Measurements from ENCODE around the gene POGZ. TPM values are rescaled to one million over a fixed set of nuclear protein-coding genes. Genes with fewer than 3 reads are reported as not detected.

Gene POGZ
- total and polyA plus RNA-seq, 2 experiments from 2014 or later, result 12.9 to 36.3 TPM

DNA sequence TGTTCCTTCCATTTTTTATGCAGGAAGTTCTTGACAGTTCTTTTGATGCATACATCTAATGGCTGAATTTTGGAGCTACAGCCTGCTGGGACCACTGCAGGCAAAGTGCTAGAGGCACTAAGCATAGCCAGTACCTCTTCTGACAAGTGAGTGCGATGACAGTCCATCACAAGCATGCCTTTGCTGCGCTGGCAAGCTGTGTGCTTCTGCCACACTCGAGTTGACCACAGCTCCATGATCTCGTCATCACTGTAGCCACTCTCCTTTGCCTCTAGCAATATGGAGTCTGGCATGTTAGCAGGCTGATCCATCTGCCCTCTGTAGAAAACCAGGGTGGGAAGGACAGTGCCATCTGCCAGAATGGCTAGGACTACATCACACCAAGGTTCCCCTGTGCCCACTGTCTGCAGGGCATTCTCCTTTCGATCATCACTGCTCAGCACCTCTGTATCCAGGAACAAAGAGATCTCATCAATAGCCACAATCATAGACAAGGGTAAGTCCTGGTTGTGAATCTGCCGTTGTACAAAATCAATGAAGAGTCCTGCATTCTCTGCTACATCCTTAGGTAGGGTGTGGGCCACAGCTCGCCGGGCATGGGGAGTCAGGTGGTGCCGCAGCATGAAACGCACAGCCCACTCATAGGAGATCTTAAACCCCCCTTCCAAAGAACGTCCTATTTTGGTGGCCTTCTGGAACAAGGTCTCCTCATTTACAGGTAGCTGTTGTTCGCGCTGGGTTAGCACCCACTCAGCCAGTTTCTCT, 53.9 kb downstream of the POGZ start:
- DNase-seq (ENCODE audit: low spot score), result no peak
- peaks cover 10% of the 10 kb centered on the region for H3K79me2 ChIP-seq
- H4K20me1 ChIP-seq (ENCODE audit: insufficient read depth, poor library complexity, severe bottlenecking), result no peaks in the 10 kb centered on the region
- H3K27me3 ChIP-seq, result no peaks in the 10 kb centered on the region
- H3K27ac ChIP-seq, result no peak overlapping the region
- H2AFZ ChIP-seq, result no peak overlapping the region
- H3K9me3 ChIP-seq (ENCODE audit: low read depth), result no peaks in the 10 kb centered on the region
- TF ChIP-seq, protein P1, sequence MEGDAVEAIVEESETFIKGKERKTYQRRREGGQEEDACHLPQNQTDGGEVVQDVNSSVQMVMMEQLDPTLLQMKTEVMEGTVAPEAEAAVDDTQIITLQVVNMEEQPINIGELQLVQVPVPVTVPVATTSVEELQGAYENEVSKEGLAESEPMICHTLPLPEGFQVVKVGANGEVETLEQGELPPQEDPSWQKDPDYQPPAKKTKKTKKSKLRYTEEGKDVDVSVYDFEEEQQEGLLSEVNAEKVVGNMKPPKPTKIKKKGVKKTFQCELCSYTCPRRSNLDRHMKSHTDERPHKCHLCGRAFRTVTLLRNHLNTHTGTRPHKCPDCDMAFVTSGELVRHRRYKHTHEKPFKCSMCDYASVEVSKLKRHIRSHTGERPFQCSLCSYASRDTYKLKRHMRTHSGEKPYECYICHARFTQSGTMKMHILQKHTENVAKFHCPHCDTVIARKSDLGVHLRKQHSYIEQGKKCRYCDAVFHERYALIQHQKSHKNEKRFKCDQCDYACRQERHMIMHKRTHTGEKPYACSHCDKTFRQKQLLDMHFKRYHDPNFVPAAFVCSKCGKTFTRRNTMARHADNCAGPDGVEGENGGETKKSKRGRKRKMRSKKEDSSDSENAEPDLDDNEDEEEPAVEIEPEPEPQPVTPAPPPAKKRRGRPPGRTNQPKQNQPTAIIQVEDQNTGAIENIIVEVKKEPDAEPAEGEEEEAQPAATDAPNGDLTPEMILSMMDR (IDR thresholded peaks at IDR 0.05; ENCODE audit: poor library complexity), result no peak
- TF ChIP-seq EZH2 (IDR thresholded peaks at IDR 0.05; ENCODE audit: borderline replicate concordance) (no peak), EZH2phosphoT487 (IDR thresholded peaks at IDR 0.05; ENCODE audit: low read depth, severe bottlenecking, unreplicated experiment) (no peak)
- H3K36me3 ChIP-seq (replicated peaks; ENCODE audit: insufficient read depth, low read depth), result peaks cover 6% of the 10 kb centered on the region
- H3K4me1 ChIP-seq (ENCODE audit: insufficient read depth), result peaks cover 10% of the 10 kb centered on the region
- H3K9me2 ChIP-seq (replicated peaks; ENCODE audit: insufficient read depth), result no peaks in the 10 kb centered on the region
- no peak overlapping the region for H3K4me2 ChIP-seq
- 95% methylated on average over 13 of the region's 13 CpGs for WGBS (ENCODE audit: low lambda C conversion rate, missing lambda C conversion rate)
- H3K4me3 ChIP-seq, result no peak overlapping the region

DNA sequence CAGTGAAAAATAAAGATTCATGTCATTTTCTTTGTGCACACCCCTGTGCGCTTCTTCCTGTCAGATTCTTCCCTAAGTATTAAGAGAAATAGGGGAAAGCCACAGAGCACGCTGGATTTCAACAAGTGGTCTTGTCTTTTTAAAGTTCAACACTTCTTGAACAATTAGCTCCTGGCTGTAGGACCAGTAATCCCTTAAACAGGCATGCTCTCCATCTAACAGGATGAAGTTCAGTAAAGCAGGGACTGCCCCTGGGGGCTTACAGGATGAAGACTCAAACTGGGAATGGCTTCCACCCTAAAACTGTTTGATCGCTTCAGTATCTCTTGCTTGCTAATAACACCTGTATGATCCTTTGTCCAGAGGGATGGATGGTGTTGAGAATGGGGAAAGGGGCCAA, 55.7 kb downstream of the POGZ start:
- 93% methylated on average over 3 of the region's 3 CpGs for WGBS (ENCODE audit: low lambda C conversion rate, missing lambda C conversion rate)
- Histone ChIP-seq H3K27ac (no peak overlapping the region), H2AFZ (no peak overlapping the region), H3K4me2 (no peak overlapping the region), H3K79me2 (peaks cover 19% of the 10 kb centered on the region), H4K20me1 (ENCODE audit: insufficient read depth, poor library complexity, severe bottlenecking) (no peaks in the 10 kb centered on the region), H3K36me3 (replicated peaks; ENCODE audit: insufficient read depth, low read depth) (peaks cover 6% of the 10 kb centered on the region), H3K9me2 (replicated peaks; ENCODE audit: insufficient read depth) (no peaks in the 10 kb centered on the region), H3K4me3 (no peak overlapping the region), H3K4me1 (ENCODE audit: insufficient read depth) (peaks cover 10% of the 10 kb centered on the region), H3K27me3 (no peaks in the 10 kb centered on the region), H3K9me3 (ENCODE audit: low read depth) (no peaks in the 10 kb centered on the region)
- TF ChIP-seq, protein P1 (IDR thresholded peaks at IDR 0.05; ENCODE audit: poor library complexity), result no peak
- TF ChIP-seq EZH2 (IDR thresholded peaks at IDR 0.05; ENCODE audit: borderline replicate concordance) (no peak), EZH2phosphoT487 (IDR thresholded peaks at IDR 0.05; ENCODE audit: low read depth, severe bottlenecking, unreplicated experiment) (no peak)
- no peak for DNase-seq (ENCODE audit: low spot score)

DNA sequence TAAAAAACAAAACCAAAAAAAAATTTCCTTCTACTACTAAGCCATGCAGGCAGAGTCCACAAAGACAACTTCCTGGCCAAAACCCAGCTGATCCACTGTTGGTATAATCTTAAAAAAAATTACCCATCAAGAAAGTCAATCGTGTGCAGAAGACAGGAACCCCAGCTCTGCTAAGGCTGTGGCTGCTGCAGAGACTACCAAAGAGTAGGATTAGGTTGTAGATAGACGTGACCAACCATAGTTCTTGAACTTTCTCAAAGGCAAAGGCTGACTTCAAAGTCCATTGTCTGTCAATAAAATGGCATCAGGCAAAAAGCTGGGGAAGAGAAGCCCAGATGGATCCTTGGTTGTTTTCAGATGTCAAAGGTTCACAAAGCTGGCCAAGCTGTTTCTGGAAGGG, 56.5 kb downstream of the POGZ start:
- H4K20me1 ChIP-seq (ENCODE audit: insufficient read depth, poor library complexity, severe bottlenecking), result no peaks in the 10 kb centered on the region
- H3K9me3 ChIP-seq (ENCODE audit: low read depth), result no peaks in the 10 kb centered on the region
- no peak overlapping the region for H2AFZ ChIP-seq
- no peak overlapping the region for H3K27ac ChIP-seq
- no peaks in the 10 kb centered on the region for H3K27me3 ChIP-seq
- TF ChIP-seq, protein P1 (IDR thresholded peaks at IDR 0.05; ENCODE audit: poor library complexity), result no peak
- no peak for TF ChIP-seq EZH2 (IDR thresholded peaks at IDR 0.05; ENCODE audit: borderline replicate concordance)
- TF ChIP-seq EZH2phosphoT487 (IDR thresholded peaks at IDR 0.05; ENCODE audit: low read depth, severe bottlenecking, unreplicated experiment), result no peak
- no peaks in the 10 kb centered on the region for H3K9me2 ChIP-seq (replicated peaks; ENCODE audit: insufficient read depth)
- H3K4me1 ChIP-seq (ENCODE audit: insufficient read depth), result peaks cover 10% of the 10 kb centered on the region
- peaks cover 19% of the 10 kb centered on the region for H3K79me2 ChIP-seq
- no peak for DNase-seq (ENCODE audit: low spot score)
- no peak overlapping the region for H3K4me3 ChIP-seq
- 68% methylated on average over 2 of the region's 2 CpGs for WGBS (ENCODE audit: low lambda C conversion rate, missing lambda C conversion rate)
- peaks cover 6% of the 10 kb centered on the region for H3K36me3 ChIP-seq (replicated peaks; ENCODE audit: insufficient read depth, low read depth)
- no peak overlapping the region for H3K4me2 ChIP-seq

All from hepatocyte (in vitro differentiated cells).